ENCODE results near the gene USP4.
"Not testable (repeated sequence)": the region's sequence is repeated elsewhere in the genome, so short reads cannot be mapped to it uniquely, and the experiment has no call there.

USP4 gene

DNA sequence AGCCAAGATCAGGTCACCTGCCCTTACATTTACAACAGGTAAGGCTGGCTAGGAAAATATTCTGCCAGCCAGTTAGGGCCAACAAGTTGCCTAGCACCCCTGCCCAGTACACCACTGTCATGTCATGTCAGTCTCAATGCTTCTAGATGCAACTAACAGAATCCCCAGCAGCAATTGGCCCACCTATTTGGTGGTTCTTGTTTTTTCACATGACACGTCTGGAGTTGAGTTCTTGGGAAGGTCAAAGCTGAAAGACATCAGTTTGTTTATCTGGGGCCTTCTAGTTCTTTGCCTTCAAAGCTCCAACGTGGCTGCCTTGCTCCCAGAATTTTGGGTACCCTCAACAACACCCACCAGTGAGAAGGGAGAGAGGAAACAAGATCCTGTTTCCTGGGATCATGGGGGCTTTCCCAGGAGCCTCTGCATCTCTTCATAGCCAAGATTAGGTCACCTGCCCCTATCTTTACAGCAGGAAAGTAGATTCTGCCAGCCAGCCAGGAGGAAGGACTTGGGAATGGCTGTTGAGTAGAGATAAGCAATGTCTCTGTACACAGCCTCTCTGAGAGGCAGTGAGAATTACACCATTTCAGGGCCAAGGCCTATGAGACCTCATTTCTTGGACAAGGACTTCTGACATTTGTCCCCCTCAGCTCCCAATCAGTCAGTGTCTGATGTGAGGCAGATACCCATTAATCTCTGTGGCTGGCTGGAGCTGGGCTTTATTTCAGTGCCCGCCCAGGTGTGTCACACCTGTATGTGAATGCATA, 9.7 kb upstream of the USP4 start:
- DNase-seq, result no peak

DNA sequence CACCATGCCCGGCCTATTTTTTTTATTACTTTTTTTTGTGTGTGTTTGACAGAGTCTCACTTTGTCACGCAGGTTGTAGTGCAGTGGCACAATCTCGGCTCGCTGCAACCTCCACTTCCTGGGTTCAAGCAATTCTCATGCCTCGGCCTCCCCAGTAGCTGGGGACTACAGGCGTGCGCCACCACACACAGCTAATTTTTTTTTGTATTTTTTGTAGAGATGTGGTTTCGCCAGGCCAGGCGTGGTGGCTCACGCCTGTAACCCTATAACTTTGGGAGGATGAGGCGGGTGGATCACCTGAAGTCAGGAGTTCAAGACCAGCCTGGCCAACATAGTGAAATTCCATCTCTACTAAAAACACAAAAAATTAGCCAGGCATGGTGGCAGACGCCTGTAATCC, 8.5 kb upstream of the USP4 start:
- DNase-seq, result not testable (repeated sequence)

DNA sequence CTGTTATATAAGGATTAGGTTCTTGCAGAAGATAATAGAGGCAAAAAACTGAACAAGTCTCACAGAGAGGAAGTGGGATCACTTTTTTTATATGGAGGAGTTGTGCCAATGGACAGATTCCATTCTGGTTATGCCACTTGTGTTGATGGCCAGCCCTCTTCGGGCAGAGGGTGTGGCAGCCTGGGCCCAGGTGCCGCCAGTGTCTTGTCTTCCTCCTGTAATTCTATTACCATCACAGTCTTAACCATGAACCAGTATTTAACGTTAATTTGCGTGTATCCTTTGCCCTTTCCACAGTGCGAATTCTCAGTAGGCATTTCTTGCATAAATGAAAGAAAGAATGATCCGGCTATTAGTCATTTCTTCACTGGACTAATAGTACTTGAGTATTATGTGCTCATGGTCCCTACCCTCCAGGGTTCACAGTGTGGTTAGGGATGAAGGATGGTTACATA, 7.0 kb upstream of the USP4 start:
- no peak for DNase-seq

DNA sequence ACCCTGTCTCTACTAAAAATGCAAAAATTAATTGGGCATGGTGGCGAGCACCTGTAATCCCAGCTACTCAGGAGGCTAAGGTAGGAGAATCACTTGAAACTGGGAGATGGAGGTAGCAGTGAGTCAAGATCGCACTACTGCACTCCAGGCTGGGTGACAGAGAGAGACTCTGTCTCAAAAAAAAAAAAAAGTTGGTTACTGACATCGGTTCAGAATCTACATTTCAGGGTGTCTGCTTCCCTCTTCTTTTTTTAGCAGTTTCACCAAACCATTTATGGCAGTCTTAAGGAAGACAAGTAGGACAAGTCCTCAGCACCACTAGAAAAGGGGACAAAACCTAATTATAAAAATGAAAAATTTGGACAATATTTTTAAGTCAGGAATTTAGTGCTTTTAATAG, 3.3 kb upstream of the USP4 start:
- no peak for DNase-seq

DNA sequence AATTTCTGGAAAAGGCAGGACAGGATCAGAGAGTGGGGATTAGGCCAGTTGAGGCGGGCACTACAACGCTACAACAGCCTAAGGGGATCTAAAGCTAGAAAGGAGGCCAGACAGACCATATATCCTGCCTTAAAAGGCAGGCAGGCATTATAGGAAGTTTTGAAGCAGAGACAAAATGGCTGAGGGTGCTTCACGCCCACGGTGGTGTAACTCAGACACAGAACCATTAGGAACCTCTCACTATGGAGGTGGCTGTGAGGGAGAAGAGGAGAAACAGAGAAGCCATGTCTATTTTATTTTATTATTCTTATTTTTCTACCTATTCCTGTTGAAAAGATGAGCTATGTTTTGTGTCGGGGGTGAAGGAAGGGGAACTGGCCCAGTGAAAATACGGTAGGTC, 2.1 kb upstream of the USP4 start:
- no peak for DNase-seq

DNA sequence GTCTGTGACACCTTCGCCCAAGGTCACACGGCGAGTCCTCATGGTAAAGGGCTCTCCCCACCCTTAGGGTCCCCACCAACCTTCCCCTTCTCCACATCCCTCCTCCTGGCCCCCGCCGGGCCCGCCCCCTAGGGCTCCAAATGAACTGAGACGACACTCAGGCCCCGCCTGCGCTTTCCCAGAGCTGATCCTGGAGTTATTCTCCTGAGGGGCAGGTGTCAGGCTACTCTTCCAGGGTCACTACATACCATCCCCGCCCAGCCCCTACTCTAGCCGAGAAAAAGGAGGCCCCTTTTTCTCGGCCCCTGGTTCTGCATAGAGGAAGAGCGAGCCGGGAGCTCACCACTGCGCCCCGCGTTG, 292 bp downstream of the USP4 start:
- DNase-seq, result no peak

DNA sequence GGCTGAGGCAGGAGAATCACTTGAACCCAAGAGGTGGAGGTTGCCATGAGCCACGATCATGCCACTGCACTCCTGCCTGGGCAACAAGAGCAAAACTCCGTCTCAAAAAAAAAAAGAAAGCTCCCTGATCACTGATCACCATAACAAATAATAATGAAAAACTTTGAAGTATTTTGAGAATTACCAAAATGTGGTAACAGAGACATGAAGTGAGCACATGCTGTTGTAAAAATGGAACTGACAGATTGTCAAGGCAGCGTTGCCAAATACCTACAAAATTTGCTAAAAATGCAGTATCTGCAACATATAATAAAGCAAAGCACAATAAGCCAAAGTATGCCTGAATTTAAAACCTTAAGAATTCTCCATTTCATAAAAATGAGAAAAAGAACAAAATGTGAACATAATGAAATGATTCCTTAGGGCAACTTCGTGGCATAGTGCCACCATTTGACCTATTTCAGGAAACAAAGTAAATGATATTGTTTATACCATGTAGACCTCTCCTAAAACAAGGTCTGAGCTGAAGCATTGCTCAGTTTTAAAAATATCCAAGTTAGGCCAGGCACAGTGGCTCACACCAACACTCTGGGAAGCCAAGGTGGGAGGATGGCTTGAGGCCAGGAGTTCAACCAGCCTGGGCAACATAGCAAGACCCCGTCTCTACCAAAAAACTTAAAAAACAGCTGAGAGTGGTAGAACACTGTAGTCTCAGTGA, 5.8 kb downstream of the USP4 start:
- no peak for DNase-seq

DNA sequence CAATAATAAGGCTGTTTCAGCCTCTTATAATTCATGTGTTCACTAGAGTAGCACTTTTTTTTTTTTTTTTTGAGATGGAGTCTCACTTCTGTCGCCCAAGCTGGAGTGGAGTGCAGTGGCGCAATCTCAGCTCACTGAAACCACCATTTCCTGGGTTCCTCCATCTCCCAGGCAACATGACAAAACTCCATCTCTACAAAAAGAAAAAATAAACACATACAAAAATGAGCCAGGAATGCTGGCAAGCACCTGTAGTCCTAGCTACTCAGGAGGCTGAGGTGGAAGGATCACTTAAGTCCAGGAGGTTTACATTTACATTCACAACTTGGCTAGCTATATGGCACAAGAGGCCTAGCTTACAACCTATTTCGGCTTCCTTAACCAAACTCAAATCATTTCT, 6.8 kb downstream of the USP4 start:
- DNase-seq, result no peak

DNA sequence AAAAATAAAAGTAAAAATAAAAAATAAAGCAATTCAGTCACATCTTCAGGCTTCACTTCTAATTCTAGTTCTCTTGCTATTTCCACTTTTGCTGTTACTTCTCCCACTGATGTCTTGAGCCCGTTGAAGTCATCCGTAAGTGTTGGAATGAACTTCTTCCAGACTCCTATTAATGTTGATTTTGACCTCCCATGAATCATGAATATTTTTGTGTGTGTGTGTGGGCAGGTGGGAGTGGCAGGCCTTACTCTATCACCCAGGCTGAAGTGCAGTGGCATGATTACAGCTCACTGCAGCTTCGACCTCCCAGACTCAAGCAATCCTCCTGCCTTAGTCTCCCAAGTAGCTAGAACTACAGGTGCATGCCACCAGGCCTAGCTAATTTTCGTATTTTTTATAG, 10.7 kb downstream of the USP4 start:
- DNase-seq, result no peak

DNA sequence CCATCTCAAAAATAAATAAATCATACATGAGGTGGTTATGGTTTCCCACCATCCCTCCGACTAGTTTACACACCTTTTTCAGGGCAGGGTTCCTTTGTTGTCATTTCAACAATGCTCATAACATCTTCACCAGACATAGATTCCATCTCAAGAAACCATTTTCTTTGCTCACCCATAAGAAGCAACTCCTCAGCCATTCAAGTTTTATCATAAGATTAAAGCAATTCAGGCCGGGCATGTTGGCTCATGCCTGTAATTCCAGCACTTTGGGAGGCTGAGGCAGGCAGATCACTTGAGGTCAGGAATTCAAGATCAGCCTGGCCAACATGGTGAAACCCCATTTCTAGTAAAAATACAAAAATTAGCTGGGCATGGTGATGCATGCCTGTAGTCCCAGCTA, 11.5 kb downstream of the USP4 start:
- DNase-seq, result not testable (repeated sequence)

DNA sequence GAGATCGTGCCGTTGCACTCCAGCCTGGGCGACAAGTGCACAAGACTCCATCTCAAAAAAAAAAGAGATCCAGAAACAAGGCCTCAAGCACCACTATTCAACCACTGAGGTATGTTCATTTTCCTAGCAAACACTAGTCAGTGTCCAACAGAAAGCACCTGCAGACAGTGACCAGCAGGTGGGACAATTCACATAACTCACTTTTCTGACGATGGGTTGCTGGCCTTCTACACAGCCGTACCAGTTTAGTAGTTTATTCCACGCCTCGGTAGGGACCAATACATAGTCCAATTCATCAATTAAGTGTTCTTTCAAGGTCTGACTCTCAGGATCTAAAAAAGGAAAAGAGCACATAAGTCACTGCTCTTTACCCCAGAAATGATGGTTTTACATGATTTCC, 12.4 kb downstream of the USP4 start:
- no peak for DNase-seq

DNA sequence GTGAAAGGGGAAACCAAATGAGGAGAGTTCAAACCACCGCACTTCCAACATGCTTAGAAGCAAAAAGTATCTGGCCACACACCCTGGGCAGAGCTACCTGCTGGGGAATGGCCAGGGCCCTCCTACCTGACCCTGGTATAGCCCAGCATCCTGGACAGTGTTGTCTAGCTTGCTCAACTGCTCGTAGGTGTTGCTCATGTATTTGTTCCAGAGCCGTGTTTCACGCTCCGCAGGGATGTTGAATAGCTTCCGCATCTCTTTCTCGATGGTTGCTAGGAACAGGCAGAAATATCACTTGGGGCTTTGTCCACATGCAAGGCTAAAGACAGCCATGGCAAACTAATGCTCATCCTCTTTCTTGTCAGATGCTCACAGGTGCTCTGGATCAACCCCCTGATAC, 15.1 kb downstream of the USP4 start:
- no peak for DNase-seq

DNA sequence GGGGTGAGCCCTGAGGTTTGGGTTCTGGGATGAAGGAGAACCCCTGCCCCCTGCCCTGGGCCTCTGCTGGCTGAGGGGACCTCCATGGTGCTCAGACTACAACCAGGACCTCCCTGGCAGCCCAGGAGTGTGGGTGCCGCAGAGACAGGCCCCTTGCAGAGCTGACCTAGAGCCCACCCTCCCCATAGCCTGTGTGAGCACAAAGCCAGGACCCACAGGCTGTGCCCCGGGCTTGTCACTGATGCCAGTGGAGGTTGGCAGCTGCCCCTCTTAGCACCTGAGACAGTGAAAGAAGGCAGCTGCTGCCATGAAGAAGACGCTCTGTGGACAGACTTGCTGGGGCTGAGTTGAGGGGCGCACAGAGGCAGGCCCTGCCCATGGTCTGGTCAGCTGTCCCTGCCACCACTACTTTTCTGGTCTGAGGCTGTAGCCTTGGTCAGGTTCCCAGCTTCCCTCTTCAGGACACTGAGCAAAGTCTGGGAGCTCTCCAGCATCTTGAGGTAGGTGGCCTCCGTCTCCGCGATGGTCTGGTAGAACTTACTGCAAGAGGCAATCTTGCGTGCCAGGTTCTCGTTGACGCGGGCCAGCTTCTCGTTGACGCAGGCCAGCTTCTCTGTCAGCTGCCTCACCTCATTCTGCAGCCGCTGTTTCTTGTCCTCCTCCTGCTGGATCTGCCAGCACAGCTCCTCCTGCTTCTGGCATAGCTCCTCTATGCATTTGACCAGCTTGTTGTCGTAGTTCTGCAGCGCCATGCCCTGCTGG, 23.0 kb downstream of the USP4 start:
- DNase-seq, result no peak

DNA sequence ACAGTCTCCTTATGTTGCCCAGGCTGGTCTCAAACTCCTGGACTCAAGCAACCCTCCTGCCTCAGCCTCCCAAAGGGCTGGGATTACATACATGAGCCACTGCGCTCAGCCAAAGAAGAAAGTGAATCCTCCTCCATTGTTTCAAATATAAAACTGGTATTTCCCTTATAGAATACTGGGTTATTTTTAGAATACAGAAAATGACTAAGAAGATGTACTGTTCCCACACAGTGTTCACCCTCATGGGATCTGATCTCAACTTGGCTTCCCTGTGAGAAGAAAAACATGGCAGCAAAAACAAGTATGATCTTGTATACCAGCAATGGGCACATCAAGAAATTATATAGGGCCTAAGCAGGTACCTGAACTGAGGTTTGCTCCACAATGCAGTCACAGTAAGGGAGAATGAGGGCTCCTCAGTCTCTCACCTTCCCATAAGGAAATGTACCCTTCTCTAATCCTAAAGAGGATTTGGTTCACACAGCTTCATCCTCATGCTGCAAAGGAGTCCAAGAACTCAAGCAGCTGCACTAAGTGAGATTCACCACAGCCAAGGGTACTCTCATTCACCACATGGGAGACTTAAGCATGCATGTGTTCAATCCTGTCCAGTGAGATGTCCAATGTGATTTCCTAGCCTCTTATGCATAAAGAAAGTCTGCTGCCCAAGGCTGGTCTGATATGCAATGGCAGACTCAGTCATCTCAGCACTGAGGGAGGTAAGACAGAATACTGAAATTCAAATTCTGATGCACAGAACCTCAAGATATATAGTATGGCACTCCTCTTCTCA, 25.8 kb downstream of the USP4 start:
- no peak for DNase-seq

DNA sequence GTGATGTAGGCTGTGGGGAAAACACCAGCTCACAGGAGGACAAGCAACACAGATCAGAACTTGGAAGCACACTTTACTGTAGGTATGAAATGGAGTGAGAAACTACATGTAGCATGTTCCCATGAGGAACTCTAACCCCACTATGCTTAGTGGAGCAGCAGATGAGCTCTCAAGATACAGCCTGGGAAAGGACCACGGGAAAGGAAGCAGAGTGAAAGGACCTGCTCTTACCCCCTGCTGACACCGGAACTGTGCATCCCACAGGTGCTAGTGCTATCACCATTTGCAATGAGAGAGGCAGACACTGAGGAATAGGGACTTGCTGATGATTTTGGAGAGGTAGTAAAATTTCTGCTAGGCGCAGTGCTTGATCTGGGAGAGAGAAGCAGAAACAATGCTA, 28.6 kb downstream of the USP4 start:
- DNase-seq, result no peak

DNA sequence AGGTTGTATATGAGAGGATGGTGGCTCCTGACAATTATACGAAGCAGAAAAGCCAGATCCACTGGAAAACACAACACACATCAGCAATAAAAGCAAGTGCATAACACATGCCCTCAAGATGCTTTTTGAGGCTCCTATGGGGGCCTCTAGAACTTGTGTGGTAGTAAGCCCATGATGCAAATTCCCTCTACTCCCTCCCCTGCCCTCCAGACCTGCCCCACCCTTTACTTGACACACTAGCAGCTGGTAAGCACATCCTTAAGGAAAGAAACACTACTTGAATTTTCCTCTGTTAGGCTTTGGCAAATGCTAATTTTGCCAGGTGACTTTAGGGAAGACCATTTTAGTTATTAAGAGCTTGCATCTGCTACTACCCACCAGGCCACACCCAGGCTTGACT, 29.2 kb downstream of the USP4 start:
- DNase-seq, result no peak

DNA sequence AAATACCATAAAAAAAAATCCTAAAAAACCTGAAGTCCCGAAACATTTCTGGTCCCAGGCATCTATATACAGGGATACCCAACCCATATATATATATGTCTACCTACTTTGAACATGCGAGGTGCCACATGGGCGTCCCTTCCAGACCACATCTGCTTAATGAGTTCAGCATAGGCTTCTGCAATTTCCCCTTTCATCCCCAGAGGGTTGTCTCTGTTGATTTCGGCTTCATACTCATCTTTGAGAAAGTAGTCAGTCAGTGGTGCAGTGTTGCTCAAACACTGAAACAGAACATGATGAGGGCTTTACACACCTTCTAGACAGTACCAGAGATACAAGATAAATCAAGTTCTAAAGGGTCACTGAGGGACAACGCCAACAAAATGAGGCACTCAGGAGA, 34.2 kb downstream of the USP4 start:
- no peak for DNase-seq

DNA sequence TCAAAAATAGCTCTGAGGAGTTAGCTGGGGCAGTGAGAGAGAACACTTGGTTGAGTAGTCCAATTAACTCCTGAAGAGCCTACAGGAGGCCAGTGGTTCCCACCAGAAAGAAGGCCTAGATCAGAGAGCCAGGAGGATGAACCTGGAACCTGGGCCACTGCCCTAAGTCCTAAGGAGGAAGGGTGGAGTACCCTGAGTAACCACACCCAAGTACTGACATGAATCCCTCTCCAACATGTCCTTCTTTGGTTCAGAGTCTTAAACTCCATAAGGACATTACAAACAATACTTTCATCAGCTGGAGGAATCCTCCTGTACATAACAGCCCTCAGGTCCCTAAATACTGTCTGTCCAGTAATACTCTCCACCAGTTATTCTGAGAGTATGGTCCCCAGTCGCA, 37.2 kb downstream of the USP4 start:
- no peak for DNase-seq

DNA sequence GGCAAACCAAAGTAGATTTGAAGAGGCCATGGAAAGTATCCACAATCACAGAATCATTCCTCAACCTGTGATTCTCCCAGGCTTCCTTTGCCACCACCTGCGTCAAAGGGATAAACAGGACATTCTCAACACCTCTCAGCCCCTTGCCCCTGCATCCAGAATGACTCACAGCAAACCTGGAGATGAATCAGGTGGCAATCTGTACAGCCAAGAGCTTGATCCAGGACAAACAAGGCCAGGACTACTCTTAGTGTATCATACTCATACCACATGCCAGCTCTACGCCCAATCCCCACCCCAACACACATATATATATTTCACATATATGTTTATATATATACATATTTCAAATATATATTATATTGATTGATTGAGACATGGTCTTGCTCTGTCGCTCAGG, 39.3 kb downstream of the USP4 start:
- no peak for DNase-seq

DNA sequence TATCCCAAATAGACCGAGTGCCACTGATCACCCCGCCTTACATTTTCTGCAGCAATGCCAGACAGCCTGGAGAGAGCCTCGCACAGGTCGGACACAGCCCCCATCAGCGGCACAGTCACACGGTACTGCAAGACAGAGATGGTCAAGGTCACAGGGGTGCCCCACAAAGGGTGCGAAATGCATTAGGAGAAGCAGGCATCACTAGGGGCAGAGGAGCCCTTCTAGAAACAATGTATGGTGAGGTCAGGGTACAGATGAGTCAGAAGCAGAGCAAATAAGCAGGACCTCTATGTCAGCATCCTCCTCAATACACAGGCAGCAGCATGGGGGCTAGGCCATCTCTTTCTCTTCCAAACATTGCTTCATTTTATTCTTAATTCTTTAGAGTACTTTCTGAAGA, 41.3 kb downstream of the USP4 start:
- no peak for DNase-seq

DNA sequence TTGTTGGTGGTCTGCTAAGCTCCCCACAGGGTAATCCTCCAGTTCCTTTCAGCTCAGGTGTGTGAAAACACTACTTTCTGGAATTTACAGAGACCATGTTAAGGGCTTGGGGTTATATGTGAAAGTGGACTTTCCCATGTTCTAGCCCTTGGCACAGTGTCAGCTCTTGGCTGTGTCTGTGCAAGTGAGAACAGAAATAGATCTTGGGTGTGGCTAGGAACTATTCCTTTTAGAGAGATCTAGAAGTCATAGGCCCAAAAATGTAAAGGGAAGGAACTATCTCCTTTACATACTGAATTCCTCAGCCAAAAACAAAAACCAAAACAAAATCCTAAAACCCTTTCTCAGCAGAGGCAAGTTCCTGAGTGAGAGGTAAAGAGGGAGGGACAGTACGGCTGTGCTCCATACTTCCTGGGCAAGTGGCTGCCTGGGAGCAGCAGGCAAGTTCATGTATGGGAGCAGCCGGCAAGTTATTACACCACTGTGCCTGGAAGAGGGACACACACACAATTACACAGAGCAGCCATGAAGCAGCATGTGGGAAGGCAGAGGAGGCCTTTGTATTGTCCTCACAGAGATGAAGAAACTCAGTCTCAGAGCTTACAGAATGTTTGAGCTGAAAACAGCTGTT, 43.0 kb downstream of the USP4 start:
- DNase-seq, result no peak

DNA sequence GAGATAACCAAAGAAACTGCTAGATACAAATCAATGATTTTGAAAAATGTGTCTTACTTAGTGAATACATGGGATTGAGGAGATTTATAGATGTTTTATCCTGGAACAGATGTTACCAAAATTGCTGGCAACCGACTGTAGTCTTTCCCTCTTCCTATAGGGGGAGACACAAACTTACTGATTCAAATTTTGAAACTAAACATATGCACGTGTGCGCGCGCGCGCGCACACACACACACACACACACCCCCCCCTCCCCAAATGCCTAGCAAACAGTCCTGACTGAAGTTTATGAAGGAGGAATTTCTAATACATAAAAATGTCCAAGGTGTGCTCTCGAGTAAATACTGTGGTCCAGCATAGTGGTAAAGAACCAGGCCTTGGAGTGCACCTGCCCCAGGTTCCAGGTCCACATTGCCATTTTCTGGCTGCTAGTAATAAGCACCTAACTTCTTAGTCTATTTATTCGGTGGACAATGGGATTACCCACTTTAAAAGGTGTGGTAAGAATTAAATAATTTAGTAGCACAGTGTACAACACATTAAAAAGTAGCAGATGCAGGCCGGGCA, 44.3 kb downstream of the USP4 start:
- peak; percentile 29 for DNase-seq

Data from retina (tissue), 1 donor.